Measurements from ENCODE around the gene DICER1.

Gene DICER1

DNA sequence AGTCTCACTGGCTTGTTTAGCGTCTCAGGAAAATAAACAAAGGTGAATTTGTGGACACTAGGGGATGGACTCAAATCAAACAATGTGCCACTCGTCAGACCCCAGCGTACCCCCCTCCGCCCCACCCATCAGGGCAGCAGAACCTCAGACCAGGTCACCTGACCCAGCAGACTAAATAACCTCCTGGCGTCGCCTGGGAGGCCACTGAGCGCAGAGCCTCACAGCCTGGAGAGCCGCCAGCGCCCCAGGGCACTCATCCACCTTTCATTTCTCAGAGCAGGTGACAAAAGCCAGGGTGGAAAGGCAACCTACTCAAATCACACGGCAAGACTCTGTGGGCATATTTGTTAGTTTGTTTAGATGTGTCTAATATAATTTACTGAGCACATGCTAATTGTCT lies 100.9 kb downstream of the DICER1 start:
- no peak for DNase-seq (ENCODE audit: low read depth)

DNA sequence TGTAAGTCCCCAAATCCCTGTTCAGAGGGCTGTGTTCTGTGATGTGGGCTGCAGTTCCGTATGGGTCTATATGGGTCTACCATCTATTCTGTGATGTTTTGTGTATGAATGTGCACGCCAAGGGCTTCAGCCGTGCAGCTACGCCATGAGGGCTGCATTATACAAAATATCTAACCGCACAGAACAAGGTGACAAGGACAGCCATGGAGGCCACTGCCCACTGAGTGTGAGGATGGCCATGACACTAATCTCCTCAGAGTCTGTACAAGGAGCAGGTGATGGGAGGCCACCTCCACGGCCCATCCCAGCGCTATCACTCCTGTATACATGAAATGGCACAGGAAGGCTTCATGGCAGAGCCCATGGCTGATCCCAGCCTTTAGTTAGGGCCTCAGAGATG lies 102.0 kb downstream of the DICER1 start:
- no peak for DNase-seq (ENCODE audit: low read depth)

- no peak for DNase-seq (ENCODE audit: low read depth)
These were observed 102.7 kb downstream of the DICER1 start for GRCh38 chr14:95054346-95055280.

GRCh38 chr14:95052016-95052585 lies 105.2 kb downstream of the DICER1 start:
- DNase-seq (ENCODE audit: low read depth): no peak

- DNase-seq (ENCODE audit: low read depth): no peak
These were observed 107.4 kb downstream of the DICER1 start for GRCh38 chr14:95049952-95050351.

DNA sequence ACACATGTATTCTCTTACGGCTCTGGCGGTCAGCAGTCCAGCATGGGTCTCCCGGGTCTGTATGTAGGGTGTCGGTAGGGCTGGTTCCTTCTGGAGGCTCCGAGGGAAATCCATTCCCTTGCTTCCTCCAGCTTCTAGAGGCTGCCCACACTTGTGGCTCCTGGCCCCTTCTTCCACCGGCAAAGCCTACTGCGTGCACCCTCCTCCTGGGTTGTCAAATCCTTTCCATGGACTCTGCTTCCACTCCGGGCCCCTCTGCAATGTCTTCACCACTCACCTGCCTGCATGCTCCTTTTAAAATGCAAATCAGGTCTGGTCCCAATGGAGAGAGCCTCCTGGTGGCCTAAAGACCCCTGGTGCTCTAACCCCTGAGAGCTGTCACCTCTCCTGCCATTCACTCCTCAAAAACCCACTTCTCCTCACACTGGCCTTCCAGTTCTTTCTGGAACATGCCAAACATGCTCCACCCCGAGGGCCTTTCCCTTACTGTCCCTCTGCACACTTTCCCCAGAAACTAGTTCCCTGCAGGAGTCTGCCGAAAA lies 108.5 kb downstream of the DICER1 start:
- DNase-seq (ENCODE audit: low read depth): no peak

GRCh38 chr14:95047754-95048153 lies 109.6 kb downstream of the DICER1 start:
- DNase-seq (ENCODE audit: low read depth): no peak

DNA sequence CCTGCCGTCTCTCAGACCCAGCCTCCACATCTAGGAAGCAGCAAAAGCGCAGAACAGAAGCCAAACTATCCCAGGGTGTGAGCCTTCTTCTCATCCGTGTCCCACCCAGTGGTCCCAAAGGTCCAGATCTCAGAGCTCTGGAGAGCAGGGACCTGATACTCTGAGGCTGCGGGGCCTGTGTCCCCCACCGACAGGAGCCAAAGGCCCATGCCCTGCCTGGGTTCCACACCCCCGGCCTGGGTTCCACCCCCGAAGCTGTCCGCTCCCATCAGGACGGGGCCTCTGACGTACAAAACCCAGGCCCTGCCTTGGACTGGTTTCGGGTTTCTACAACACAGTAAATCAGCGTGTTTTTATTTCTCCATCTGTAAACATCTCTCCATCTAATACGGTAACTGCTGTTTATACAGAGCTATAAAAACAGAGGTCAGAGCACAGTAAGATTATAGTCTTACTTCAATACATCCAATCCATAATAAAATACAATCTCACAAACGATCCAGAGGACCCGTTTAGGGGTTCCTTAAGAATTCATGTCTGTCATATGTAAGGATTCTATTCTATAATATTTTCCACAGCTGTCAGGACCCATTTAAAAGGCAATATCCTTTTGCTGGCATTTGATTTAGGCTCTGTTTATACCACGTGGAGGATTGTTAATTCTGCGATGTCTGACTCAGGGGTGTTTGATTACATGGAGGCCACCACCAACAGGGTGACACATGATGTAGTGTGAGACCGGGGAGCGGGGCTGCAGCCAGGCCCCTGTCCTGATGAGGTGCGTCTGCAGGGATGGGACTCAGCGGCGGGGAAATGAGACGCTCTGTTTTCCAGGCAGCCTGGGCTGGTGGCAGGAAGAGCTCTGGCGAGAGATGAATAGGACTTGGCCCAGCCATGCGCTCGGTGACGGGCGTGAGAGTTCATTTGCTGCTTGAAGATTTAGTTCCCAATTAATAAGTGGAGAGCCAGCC lies 110.3 kb downstream of the DICER1 start:
- DNase-seq (ENCODE audit: low read depth): no peak

GRCh38 chr14:95045836-95046430 lies 111.4 kb downstream of the DICER1 start:
- no peak for DNase-seq (ENCODE audit: low read depth)

- DNase-seq (ENCODE audit: low read depth): no peak
These were observed 112.1 kb downstream of the DICER1 start for GRCh38 chr14:95045106-95045701.

- no peak for DNase-seq (ENCODE audit: low read depth)
These were observed 112.7 kb downstream of the DICER1 start for GRCh38 chr14:95044463-95045105.

- no peak for DNase-seq (ENCODE audit: low read depth)
These were observed 113.4 kb downstream of the DICER1 start for GRCh38 chr14:95043732-95044462.

DNA sequence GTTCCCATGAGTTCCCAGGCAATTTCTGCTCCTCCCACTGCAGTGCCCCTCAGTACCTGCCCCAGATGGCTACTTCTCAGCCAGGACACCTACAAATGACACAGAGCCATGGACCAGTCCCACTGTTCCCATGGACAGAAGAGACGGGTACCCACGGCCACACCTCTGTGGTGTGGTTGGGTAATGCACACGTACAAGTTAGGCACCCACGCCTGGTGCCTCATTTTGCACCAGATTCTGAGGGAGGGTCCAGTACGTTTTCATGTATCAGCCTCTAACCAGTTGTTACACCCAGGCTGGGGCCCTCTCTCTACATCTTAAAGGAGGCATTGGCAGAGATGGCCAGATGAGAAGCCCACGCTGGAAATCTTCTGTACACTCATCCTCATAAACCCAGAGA lies 114.0 kb downstream of the DICER1 start:
- DNase-seq (ENCODE audit: low read depth): no peak

GRCh38 chr14:95041477-95042020 lies 115.8 kb downstream of the DICER1 start:
- no peak for DNase-seq (ENCODE audit: low read depth)

GRCh38 chr14:95040708-95041476 lies 116.4 kb downstream of the DICER1 start:
- DNase-seq (ENCODE audit: low read depth): no peak

DNA sequence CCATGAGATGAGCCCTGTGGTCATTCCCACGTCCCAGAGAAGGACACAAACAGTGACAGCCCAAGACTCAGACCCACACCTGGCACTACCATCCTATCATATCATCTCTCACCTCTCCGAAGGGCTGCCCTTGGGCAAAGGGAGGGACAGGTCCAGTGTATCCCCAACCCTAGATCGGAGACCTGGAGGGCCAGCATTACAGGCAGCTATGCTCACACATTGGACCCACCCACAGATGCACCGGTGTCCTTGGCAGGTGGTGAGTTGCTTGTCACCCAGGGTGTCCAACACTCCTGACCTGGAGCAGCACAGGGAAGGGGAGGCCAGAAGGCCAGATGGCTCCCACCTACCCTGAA lies 117.4 kb downstream of the DICER1 start:
- no peak for DNase-seq (ENCODE audit: low read depth)

DNA sequence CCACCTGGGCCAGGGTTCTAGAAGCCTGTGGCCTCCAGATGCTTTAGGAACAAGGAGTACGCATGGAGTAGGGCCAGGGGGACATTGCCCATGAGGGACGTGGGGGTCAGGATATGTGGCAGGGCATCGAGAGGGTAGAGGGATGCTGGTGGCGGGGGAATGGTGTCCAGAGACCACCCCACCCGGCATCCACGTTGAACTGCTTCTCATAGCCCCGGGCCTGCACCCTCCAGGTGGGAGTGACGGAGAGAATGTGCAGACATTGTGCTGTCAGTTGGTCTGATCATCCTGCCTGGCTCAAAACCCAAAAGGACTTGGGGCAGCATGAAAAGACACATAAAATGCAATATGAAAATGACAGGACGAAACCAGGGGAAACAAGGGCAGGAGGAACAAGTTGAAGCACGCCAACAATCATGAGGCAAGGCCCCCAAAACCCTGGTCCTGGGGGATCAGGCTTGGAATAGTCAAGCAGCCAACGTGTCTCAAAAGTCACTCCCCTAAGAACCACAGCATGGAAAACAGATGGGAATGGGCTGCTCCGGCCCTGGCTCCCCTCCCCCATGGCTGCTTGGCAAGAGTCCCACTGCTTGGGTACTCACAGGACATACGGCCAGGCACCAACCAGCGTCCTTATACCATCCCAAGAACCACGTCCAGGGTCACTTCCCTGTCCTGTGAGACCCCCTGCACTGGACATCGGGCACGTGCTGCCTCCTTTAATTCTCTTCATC lies 117.9 kb downstream of the DICER1 start:
- DNase-seq (ENCODE audit: low read depth): no peak

GRCh38 chr14:95038521-95039250 lies 118.6 kb downstream of the DICER1 start:
- no peak for DNase-seq (ENCODE audit: low read depth)

Measured in activated T-cell treated with anti-CD3 and anti-CD28 coated beads for 24 hours (primary cell).